Measurements from ENCODE around the gene PRDM16.

PRDM16 gene

GRCh38 chr1:3292051-3292722 is 223.2 kb downstream of the PRDM16 start:
- no peak for DNase-seq

DNA sequence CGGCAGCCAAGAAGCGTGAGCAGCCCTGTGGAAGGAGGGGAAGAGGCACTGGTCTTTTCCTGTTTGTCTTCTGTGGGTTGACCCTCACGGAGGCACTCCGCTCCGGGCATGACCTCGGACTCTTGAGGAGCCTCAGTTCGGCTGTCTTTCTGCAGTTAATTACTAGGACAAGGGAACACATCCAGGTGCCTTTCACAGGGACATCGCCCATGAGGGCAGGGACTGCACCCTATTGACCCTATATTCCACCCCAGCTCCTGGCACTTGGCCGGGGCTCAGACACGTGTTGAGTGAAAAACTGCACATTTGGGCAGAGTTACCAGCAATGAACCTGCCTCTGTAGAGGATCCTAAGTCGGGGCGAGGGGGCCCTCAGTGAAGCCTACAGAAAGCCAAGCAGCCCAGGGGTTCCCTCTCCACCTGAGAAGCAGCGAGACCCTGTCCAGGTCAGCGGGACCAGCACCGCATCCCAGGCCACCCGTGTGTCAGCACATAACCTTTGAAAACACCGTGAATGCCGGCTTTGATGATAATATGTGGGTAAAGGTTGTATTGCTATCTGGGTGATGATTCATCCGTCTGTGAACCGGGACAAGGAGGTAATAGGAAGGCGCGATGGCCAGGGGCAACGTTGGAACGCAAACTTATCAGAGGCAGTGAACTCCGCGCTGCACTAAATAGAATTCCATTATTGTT is 224.0 kb downstream of the PRDM16 start:
- no peak for DNase-seq

DNA sequence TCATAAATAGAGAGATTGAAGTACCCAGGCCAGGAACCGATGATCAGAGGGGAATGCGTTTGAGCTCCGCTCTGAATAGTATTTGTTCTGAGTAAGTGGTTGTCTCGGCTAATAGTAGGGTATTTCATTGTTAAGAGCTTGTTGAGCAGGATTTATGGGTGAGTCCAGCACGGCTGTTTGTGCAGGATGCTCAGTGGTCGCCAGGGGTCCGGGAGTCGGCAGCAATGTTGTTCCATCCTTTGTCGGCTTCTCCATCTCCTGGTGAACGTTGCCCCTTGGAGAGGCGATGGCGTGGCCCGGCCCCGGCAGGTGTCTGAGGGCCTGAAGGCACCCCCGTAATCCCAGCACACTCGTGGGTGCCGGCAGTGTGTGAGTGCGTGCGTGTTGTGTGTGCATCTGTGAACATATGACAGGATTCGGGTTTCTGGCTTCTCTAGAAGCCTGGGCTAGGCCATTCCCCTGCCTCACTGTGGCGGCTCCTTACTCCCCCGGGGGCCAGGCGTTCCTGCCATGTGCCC is 224.6 kb downstream of the PRDM16 start:
- no peak for DNase-seq

- no peak for DNase-seq
These were observed 225.4 kb downstream of the PRDM16 start for GRCh38 chr1:3294450-3294849.

DNA sequence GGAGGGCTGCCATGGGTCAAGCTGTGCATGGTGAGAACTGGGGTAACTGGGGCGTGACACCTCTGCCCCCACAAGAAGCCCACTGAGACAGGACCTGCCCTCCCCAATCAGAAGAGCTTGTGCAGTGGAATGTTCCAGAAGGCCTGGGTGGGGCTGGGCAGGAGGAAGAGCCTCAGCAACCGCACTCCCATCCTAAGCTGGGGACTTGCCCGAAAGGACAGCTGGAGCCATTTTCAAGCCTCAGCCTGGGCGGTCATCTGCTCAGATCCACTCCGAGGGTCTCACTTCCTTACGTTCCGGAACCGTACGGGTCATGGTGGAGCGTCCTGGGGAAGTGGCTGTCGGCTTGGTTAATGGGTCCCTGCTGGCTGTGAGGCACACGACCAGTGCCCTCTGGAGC is 226.8 kb downstream of the PRDM16 start:
- no peak for DNase-seq

DNA sequence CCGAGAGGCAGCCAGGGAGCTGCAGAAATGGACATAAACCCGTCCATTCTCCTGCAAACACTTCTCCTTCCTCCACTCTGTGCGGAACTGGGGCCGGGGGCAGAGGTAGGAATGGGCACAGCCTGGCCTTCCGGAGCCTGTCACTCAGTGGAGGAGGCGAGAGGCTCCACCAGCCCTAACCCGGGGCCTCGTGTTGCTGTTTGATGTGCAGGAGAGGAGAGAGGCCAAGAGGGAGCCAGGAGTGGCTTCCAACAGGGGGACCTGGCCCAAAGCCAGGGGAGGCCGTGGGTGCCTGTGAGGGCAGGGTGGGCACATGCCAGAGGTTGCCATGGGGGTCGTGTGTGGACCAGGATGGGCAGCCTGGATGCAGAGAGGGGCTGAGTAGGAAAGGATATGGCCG is 227.3 kb downstream of the PRDM16 start:
- DNase-seq, result no peak

GRCh38 chr1:3296826-3297225 is 227.8 kb downstream of the PRDM16 start:
- DNase-seq, result no peak

DNA sequence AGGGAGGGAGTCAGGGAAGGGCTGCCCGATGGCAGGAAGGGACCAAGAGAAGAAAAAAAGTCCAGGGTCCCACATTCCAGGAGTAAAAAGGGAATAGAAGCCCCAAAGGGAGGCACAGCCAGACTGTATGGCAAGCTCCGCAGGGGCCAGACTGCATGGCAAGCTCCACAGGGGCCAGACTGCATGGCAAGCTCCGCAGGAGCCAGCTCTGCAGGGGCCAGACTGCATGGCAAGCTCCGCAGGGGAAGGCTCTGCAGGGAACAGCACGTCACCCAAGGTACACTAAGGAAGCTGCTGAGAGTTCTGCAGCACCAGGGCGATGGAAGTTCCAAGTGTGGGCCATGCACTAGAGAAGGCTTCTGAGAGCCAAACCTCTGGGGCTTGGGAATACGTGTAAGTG is 228.8 kb downstream of the PRDM16 start:
- DNase-seq, result no peak

DNA sequence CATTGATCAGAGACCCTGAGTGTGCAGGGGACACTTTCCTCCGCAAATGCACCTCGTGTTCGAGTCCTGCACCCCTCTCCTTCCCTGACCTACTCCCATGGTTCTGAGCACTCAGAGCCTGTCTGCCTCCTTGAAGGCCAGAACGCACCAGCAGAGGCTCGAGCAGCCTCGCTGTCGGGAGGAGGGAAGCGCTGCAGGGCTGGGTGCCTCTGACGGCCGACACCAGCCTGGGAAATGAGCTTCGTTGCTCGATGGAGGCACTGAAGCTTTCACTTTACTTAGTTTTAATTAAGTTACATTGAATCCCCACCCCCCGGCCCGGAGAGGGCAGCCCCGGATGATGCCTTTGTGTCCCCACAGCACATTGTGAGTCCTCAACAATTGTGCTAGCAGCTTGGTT is 229.2 kb downstream of the PRDM16 start:
- DNase-seq, result no peak

DNA sequence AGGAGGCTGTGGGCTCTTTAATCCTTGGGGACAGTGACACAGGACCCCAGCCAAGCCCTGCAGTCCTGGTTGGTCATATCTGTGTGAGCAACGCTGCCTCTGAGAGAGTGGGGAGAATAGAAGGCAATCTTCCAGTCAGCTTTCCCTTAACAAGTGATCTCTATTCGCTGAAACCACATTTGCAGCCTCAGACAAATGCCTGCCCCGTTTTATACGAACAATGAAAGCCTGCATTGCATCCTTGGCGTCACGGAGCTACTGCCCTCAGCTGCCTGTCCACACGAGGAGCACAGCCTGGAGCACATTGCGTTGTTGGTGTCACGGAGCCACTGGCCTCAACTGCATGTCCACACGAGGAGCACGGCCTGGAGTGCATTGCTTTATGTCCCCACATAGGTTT is 235.2 kb downstream of the PRDM16 start:
- DNase-seq, result no peak

DNA sequence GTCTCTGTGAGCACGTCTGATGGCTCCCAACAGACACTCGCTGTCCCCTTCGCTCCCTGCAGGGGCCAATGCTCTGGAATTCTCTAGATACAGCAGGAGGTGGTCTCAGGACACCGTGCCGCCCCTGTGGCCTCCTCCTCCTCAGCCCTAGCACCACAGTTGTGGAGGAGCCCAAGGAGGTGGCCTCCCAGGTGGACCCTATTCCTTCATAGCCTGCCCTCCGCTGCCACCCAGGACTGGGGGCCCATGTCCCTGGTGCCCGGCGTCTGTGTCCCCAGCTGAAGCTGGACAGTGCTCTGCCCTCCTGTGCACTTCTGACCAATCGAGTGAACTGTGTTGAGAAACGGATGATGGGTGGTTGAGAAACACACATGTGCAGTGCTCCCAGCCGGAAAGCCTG is 235.7 kb downstream of the PRDM16 start:
- DNase-seq, result no peak

- no peak for DNase-seq
These were observed 236.2 kb downstream of the PRDM16 start for GRCh38 chr1:3305156-3305555.

DNA sequence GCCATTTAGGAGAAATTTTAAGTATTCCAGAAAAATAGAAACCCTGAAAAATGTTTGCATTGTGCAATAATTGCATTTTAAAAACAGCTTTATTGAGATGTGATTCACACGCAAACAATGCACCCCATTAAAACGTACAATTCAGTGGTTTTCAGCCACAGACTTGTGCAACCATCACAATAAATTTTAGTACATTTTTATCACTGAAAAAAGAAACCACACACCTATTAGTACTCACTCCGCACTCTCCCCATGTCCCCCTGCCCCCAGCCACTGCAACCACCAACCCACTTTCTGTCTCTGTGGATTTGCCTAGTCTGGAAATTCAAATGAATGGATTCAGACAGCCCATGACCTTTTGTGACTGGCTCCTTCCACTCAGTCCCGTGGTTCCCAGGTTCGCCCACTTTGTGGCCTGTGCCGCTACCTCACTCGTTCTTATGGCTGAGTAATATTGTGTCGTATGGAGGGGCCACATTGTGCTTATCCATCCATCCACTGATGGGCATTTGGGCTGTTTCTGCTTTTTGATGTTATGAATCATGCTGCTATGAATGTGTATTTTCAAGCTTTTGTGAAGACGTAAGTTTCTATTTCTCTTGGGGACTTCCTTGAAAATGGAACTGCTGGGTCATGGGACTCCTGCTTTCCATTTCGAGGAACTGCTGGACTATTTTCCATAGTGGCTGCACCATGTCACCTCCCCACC is 237.7 kb downstream of the PRDM16 start:
- no peak for DNase-seq

- DNase-seq, result no peak
These were observed 238.4 kb downstream of the PRDM16 start for GRCh38 chr1:3307359-3307758.

DNA sequence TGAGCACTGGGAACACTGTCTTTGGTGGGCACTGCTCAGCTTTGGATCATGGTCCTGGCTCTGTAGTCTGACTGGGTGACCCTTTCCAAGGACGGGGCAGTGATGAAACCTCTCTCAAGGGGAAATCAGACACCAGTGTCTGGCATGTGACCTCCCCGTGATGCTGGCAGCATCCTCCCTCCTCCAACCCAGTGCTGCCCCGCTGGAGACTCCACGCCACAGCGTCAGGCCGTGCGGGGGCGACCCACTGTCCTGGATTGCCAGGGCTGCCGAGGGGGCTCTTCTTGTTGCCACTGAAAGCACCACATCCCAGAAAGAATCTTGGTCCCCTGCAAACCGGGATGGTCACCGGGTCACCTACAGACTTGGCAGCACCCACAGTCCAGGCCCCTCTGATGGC is 239.1 kb downstream of the PRDM16 start:
- no peak for DNase-seq

DNA sequence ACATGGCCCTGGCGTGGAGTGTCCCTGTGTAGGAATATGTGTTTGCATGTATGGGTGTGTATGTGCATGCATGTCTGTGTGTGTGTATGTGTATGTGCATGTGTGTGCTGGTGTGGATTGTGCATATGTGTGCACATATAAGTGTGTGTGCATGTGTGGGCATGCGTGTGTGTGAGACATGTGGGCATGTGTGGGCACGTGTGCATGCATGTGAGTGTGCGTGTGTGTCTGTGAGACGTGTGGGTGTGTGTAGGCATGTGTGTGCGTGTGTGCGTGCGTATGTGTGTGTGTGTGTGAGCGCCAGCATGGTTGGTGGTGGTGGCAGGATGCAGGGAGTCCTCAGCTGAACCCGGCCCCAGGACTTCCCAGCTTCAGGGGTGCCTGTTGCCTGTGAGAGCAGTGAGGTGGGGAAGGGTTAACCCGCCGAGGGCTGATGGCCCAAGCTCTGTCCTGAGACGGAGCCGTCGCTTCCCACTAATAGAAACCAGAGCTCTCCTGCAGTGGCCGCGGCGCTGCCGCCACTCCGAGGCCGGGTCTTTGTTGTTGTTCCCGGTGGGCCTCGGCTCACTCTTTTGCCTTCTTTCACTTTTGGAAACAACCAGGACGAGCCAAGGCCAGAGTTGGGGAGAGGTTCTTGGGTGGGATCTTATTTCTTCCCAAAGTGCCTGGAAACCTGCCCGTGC is 241.9 kb downstream of the PRDM16 start:
- no peak for DNase-seq

DNA sequence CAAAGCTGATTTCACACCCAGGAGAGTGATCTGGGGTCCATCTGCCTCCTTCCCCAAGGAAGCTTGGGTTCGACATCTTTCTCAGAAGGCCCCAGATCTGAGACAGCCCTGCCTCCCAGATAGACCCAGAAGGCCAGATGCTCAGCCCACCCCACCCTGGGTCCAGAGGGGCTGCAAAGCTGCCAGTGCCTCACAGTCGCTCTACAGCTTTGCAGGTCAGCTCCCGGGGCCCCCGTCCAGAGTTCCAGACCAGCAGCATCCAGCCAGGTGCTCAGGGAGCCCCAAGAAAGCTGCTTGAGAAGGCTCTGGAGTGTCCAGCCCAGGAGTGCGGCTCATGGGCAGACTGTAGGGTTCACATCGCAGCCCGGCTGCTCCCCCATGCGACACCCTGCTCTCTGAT is 242.7 kb downstream of the PRDM16 start:
- no peak for DNase-seq

- no peak for DNase-seq
These were observed 243.4 kb downstream of the PRDM16 start for GRCh38 chr1:3312310-3312897.

- no peak for DNase-seq
These were observed 244.0 kb downstream of the PRDM16 start for GRCh38 chr1:3312898-3313575.

- no peak for DNase-seq
These were observed 244.6 kb downstream of the PRDM16 start for GRCh38 chr1:3313576-3313950.

GRCh38 chr1:3314491-3315381 is 245.7 kb downstream of the PRDM16 start:
- DNase-seq, result no peak

Data from NK-92 treated with Interleukin-12 subunit alpha and Interleukin-12 subunit beta, amount 100 ng/mL, for 24 hours (cell line).